Activated CD8-positive, alpha-beta memory T cell treated with anti-CD3 and anti-CD28 coated beads, Interleukin-2, amount 10 ng/mL, durations not matched to agents 7 days and 5 days (primary cell): ENCODE measurements around the gene DENND2A. TPM values are rescaled to one million over a fixed set of nuclear protein-coding genes. Genes with fewer than 3 reads are reported as not detected.
A peak's percentile ranks its signal among the peaks of the same experiment; 100 is the strongest.

ENCODE experiments used
- ATAC-seq: fragments of 150-1000 bp; cut with Tn5 transposase; one replicate; pipeline ENCODE4 v1.10.0; 2021; ENCODE audit warnings: moderate library complexity
- CTCF ChIA-PET: fragments of 350-600 bp; sonication (Branson Sonifier 250); formaldehyde crosslinking; loops from one replicate; lab custom pipeline; 2021; ENCODE audit warnings: antibody characterized with exemption; lab: Charles Lee
- DNase-seq: peaks from one replicate; pipeline ENCODE4 v3.0.0-alpha.2; 2020
- H3K27ac Mint-ChIP-seq: one replicate; pipeline ENCODE4 v1.8.0; 2021; ENCODE audit warnings: mild to moderate bottlenecking, mixed read lengths
- H3K27me3 Mint-ChIP-seq: one replicate; pipeline ENCODE4 v1.8.0; 2021; ENCODE audit warnings: mixed read lengths
- H3K36me3 Mint-ChIP-seq: one replicate; pipeline ENCODE4 v1.8.0; 2021; ENCODE audit warnings: mild to moderate bottlenecking, mixed read lengths
- H3K4me1 Mint-ChIP-seq: one replicate; pipeline ENCODE4 v1.8.0; 2021; ENCODE audit warnings: mixed read lengths
- H3K4me3 Mint-ChIP-seq: one replicate; pipeline ENCODE4 v1.8.0; 2021; ENCODE audit warnings: mild to moderate bottlenecking, moderate library complexity, mixed read lengths
- H3K9me3 Mint-ChIP-seq: one replicate; pipeline ENCODE4 v1.8.0; 2022; ENCODE audit warnings: low read depth, mixed read lengths
- total RNA-seq, 2 experiments: library from RNA; stranded (reverse); gene quantifications; one replicate each; pipeline ENCODE4 v1.2.3, GENCODE V29; 2021

The DENND2A gene
- under 1 TPM in 1 of 2 experiments, not detected in 1; 0.32 TPM for total RNA-seq

- H3K27me3 Mint-ChIP-seq, result peaks cover 67% of the 10 kb centered on the region
These were observed at the start of gene DENND2A for GRCh38 chr7:140640727-140641523. TSS of gene DENND2A (minus strand) at chr7:140640813. CDS start at chr7:140602397, 38,416 bp downstream.

GRCh38 chr7:140689199-140690152 lies 48.9 kb upstream of the DENND2A start:
- DNase-seq (no peak), ATAC-seq (no peak)
- peaks cover 15% of the 10 kb centered on the region for H3K36me3 Mint-ChIP-seq
- no peaks in the 10 kb centered on the region for H3K9me3 Mint-ChIP-seq
- CTCF ChIA-PET, result interaction anchor here (1.0 kb wide), 1 partner anchor 20 kb away, joined by 3 read pairs; no protein-coding TSS in a partner anchor
- no peak overlapping the region for H3K4me3 Mint-ChIP-seq
- no peak overlapping the region for H3K27ac Mint-ChIP-seq
- H3K27me3 Mint-ChIP-seq, result no peaks in the 10 kb centered on the region
- H3K4me1 Mint-ChIP-seq, result peaks cover 13% of the 10 kb centered on the region

More at GRCh38 chr7:140640727-140641523, at the start of gene DENND2A:
- DNase-seq, result no peak
- no peaks in the 10 kb centered on the region for H3K36me3 Mint-ChIP-seq
- peaks cover 11% of the 10 kb centered on the region for H3K4me1 Mint-ChIP-seq
- CTCF ChIA-PET, result interaction anchor here (0.9 kb wide), 1 partner anchor 27 kb away, joined by 3 read pairs; no protein-coding TSS in a partner anchor
- peak within 1 kb of the TSS; percentile 61 for H3K4me3 Mint-ChIP-seq
- H3K27ac Mint-ChIP-seq, result no peak within 1 kb of the TSS
- H3K9me3 Mint-ChIP-seq, result no peaks in the 10 kb centered on the region
- ATAC-seq, result peak; percentile 31

GRCh38 chr7:140688341-140688740 lies 47.7 kb upstream of the DENND2A start:
- H3K4me3 Mint-ChIP-seq, result no peak overlapping the region
- peaks cover 12% of the 10 kb centered on the region for H3K4me1 Mint-ChIP-seq
- H3K27me3 Mint-ChIP-seq, result no peaks in the 10 kb centered on the region
- DNase-seq (no peak), ATAC-seq (no peak)
- H3K9me3 Mint-ChIP-seq, result no peaks in the 10 kb centered on the region
- H3K27ac Mint-ChIP-seq, result no peak overlapping the region
- CTCF ChIA-PET, result no interaction called here
- H3K36me3 Mint-ChIP-seq, result peaks cover 18% of the 10 kb centered on the region

- Mint-ChIP-seq H3K4me3 (no peak overlapping the region), H3K36me3 (peaks cover 13% of the 10 kb centered on the region), H3K4me1 (peaks cover under 1% of the 10 kb centered on the region), H3K9me3 (no peaks in the 10 kb centered on the region), H3K27ac (no peak overlapping the region), H3K27me3 (no peaks in the 10 kb centered on the region)
- CTCF ChIA-PET, result interaction anchor here (1.3 kb wide), 1 partner anchor 328 kb away, joined by 3 read pairs; the partner anchor contains the start of gene MRPS33
- DNase-seq, result no peak
- no peak for ATAC-seq
These were observed 46.3 kb upstream of the DENND2A start for GRCh38 chr7:140686921-140687320.

- DNase-seq (no peak), ATAC-seq (no peak)
- Mint-ChIP-seq H3K4me1 (no peaks in the 10 kb centered on the region), H3K27ac (no peak overlapping the region), H3K36me3 (peaks cover 17% of the 10 kb centered on the region), H3K27me3 (no peaks in the 10 kb centered on the region), H3K4me3 (no peak overlapping the region), H3K9me3 (no peaks in the 10 kb centered on the region)
- CTCF ChIA-PET, result interaction anchor here (0.6 kb wide), 1 partner anchor 213 kb away, joined by 3 read pairs; no protein-coding TSS in a partner anchor
These were observed 44.9 kb upstream of the DENND2A start for GRCh38 chr7:140685407-140686087.

- H3K27ac Mint-ChIP-seq, result no peak overlapping the region
- CTCF ChIA-PET, result interaction anchor here (0.6 kb wide), 1 partner anchor 214 kb away, joined by 3 read pairs; no protein-coding TSS in a partner anchor
- ATAC-seq (no peak), DNase-seq (no peak)
- H3K4me3 Mint-ChIP-seq, result no peak overlapping the region
- H3K36me3 Mint-ChIP-seq, result peaks cover 23% of the 10 kb centered on the region
- no peaks in the 10 kb centered on the region for H3K4me1 Mint-ChIP-seq
- H3K9me3 Mint-ChIP-seq, result no peaks in the 10 kb centered on the region
- H3K27me3 Mint-ChIP-seq, result no peaks in the 10 kb centered on the region
These were observed 43.7 kb upstream of the DENND2A start for GRCh38 chr7:140684066-140684950.

- H3K4me3 Mint-ChIP-seq, result no peak overlapping the region
These were observed 43.0 kb upstream of the DENND2A start for GRCh38 chr7:140683657-140684056.

GRCh38 chr7:140681766-140682165 lies 41.2 kb upstream of the DENND2A start:
- no peaks in the 10 kb centered on the region for H3K4me1 Mint-ChIP-seq
- H3K9me3 Mint-ChIP-seq, result no peaks in the 10 kb centered on the region
- H3K27ac Mint-ChIP-seq, result no peak overlapping the region
- ATAC-seq, result no peak
- no peak overlapping the region for H3K4me3 Mint-ChIP-seq
- H3K36me3 Mint-ChIP-seq, result peaks cover 22% of the 10 kb centered on the region
- H3K27me3 Mint-ChIP-seq, result no peaks in the 10 kb centered on the region
- CTCF ChIA-PET, result no interaction called here
- DNase-seq, result no peak

More at GRCh38 chr7:140683657-140684056, 43.0 kb upstream of the DENND2A start:
- Mint-ChIP-seq H3K27me3 (no peaks in the 10 kb centered on the region), H3K36me3 (peaks cover 26% of the 10 kb centered on the region), H3K27ac (no peak overlapping the region), H3K9me3 (no peaks in the 10 kb centered on the region), H3K4me1 (no peaks in the 10 kb centered on the region)
- DNase-seq (no peak), ATAC-seq (no peak)
- CTCF ChIA-PET, result no interaction called here

GRCh38 chr7:140680886-140681285 lies 40.3 kb upstream of the DENND2A start:
- CTCF ChIA-PET, result no interaction called here

GRCh38 chr7:140679186-140679585 lies 38.6 kb upstream of the DENND2A start:
- peaks cover 19% of the 10 kb centered on the region for H3K36me3 Mint-ChIP-seq
- CTCF ChIA-PET, result no interaction called here

More at GRCh38 chr7:140680886-140681285, 40.3 kb upstream of the DENND2A start:
- no peak for ATAC-seq
- Mint-ChIP-seq H3K36me3 (peaks cover 25% of the 10 kb centered on the region), H3K4me3 (no peak overlapping the region), H3K4me1 (peaks cover 4% of the 10 kb centered on the region), H3K27me3 (no peaks in the 10 kb centered on the region), H3K9me3 (no peaks in the 10 kb centered on the region), H3K27ac (no peak overlapping the region)
- no peak for DNase-seq

GRCh38 chr7:140678816-140679130 lies 38.2 kb upstream of the DENND2A start:
- H3K27ac Mint-ChIP-seq, result no peak overlapping the region
- CTCF ChIA-PET, result no interaction called here
- H3K27me3 Mint-ChIP-seq, result no peaks in the 10 kb centered on the region
- H3K4me3 Mint-ChIP-seq, result no peak overlapping the region
- peaks cover 23% of the 10 kb centered on the region for H3K4me1 Mint-ChIP-seq
- H3K9me3 Mint-ChIP-seq, result no peaks in the 10 kb centered on the region
- peaks cover 18% of the 10 kb centered on the region for H3K36me3 Mint-ChIP-seq
- ATAC-seq (no peak), DNase-seq (no peak)

More at GRCh38 chr7:140679186-140679585, 38.6 kb upstream of the DENND2A start:
- ATAC-seq (no peak), DNase-seq (no peak)
- H3K4me1 Mint-ChIP-seq, result peaks cover 19% of the 10 kb centered on the region
- H3K27me3 Mint-ChIP-seq, result no peaks in the 10 kb centered on the region
- H3K9me3 Mint-ChIP-seq, result no peaks in the 10 kb centered on the region
- H3K4me3 Mint-ChIP-seq, result no peak overlapping the region
- no peak overlapping the region for H3K27ac Mint-ChIP-seq
